Subcutaneous abdominal adipose tissue (tissue), 5 donors: ENCODE results near the gene ZBTB34.

Source experiments
- H3K27ac ChIP-seq: one replicate; pipeline ENCODE4 v1.7.0; 2013; ENCODE audit warnings: low read depth, mild to moderate bottlenecking, inconsistent platforms, low read length, moderate library complexity
- H3K27me3 ChIP-seq, 5 donors: one replicate each; pipeline ENCODE4 v1.7.0; 2013; ENCODE audit warnings: low read length in 5 of 5, inconsistent platforms in 1 of 5; ENCODE audit not compliant: control insufficient read depth in 5 of 5, insufficient read depth in 4 of 5
- H3K36me3 ChIP-seq, 5 donors: one replicate each; pipeline ENCODE4 v1.7.0; 2013; ENCODE audit warnings: low read length in 5 of 5; ENCODE audit not compliant: control insufficient read depth in 5 of 5, insufficient read depth in 5 of 5
- H3K4me1 ChIP-seq, 5 donors: one replicate each; pipeline ENCODE4 v1.7.0; 2013; ENCODE audit warnings: low read length in 5 of 5, mild to moderate bottlenecking in 3 of 5, moderate library complexity in 1 of 5; ENCODE audit not compliant: control insufficient read depth in 5 of 5, insufficient read depth in 5 of 5
- H3K4me3 ChIP-seq, 5 donors: one replicate each; pipeline ENCODE4 v1.7.0; 2013; ENCODE audit warnings: low read length in 5 of 5, low read depth in 1 of 5
- H3K9ac ChIP-seq, 5 donors: one replicate each; pipeline ENCODE4 v1.7.0; 2013; ENCODE audit warnings: low read length in 5 of 5, mild to moderate bottlenecking in 4 of 5, moderate library complexity in 3 of 5
- H3K9me3 ChIP-seq, 5 donors: one replicate each; pipeline ENCODE4 v1.7.0; 2013; ENCODE audit warnings: low read length in 5 of 5; ENCODE audit not compliant: control insufficient read depth in 5 of 5
- donor health status: healthy.
- donor health status: healthy.
- donor health status: healthy.
- donor health status: healthy.
- donor health status: healthy.

Gene ZBTB34

GRCh38 chr9:126907058-126907457 is 46.6 kb downstream of the ZBTB34 start:
- no peak overlapping the region for H3K27ac ChIP-seq
- H3K9me3 ChIP-seq: no peaks in the 10 kb centered on the region
- no peaks in the 10 kb centered on the region for H3K36me3 ChIP-seq
- no peak overlapping the region for H3K9ac ChIP-seq
- H3K4me1 ChIP-seq: no peaks in the 10 kb centered on the region
- H3K4me3 ChIP-seq: no peak overlapping the region
- H3K27me3 ChIP-seq: peaks cover 0 to 4% (median 0%) of the 10 kb centered on the region in 5 donors

DNA sequence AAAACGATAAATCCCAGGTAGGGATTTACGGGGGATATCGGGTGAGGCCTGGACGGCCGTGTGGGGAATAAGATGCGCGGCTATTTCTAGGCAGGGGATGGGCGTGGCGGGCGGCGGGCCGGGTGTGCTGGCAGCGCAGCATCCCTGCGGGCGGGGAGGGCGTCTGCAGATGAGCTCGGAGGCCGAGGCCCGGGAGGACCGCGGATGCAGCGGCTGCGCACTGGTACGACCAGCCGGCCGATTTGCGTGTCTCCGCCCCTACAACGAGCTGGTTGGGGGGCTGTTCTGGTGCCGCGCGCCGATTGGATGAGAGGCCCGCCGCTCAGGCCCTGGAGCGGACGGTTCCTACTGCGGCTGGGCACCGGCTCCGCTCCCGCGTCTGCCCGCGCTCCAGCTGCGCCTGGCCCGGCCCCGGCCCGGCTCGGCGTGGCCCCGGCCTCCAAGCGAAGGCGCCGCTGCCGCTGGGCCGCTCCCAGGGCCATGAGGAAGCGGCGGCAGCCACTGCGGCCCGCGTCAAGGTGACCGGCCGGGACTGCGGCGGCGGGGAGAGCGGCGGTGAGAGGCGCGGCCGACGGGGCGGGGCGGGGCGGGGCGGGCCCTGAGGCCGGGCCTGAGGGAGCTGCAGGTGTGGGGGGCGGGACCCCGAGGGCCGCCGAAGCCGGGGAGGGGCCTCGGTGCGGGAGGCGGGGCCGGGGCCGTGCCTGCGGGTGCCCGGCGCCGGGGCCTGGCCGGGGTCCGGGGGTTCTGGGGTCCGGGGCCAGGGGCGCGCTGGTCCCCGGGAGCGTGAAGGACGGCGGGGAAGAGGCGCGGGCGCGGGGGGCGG is 54.2 kb downstream of the ZBTB34 start, which contains the start of gene RALGPS1:
Gene RALGPS1, plus strand, starts transcription at position 325 of the 823 bp plus-strand sequence. CDS start 47,508 bp downstream, outside the sequence.
- Histone ChIP-seq H3K27me3 (no peaks in the 10 kb centered on the region), H3K4me3 (peak within 1 kb of the TSS in 4 of 5 donors; percentile 42 to 64 (median 56)), H3K36me3 (no peaks in the 10 kb centered on the region), H3K4me1 (peaks cover 0 to 15% (median 9%) of the 10 kb centered on the region in 5 donors), H3K9me3 (no peaks in the 10 kb centered on the region), H3K9ac (peak within 1 kb of the TSS in 1 of 5 donors; percentile 66), H3K27ac (no peak within 1 kb of the TSS)

DNA sequence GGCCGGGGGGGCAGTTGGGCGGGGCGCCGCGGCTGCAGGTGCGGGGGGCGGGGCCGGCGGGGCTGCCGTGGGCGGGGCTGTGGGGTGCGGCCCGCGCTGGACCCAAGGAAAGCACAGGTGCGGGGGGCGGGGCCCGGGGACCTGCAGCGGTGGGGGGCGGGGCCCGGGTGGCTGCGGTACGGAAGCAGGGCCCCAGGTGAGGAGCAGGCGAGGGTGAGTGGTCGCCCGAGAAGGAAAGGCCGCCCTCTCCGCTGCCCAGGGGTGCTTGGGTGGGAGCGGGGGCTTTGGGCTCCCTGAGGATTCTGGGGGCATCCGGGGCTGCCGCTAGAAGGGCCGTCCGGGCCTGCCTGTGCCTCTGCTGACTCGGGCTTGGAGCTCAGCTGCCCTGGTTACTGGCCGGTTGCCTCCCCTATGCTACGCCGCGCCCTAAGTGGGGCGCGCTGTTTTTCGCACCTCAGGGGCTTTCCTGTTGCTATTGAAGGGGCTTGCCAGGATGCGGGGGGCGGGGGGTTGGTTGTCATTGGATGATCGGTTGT is 54.9 kb downstream of the ZBTB34 start:
- no peak overlapping the region for H3K9ac ChIP-seq
- peaks cover 0 to 15% (median 9%) of the 10 kb centered on the region in 5 donors for H3K4me1 ChIP-seq
- no peak overlapping the region for H3K27ac ChIP-seq
- H3K9me3 ChIP-seq: no peaks in the 10 kb centered on the region
- no peaks in the 10 kb centered on the region for H3K27me3 ChIP-seq
- H3K4me3 ChIP-seq: peak overlapping the region in 2 of 5 donors; percentile 38 to 54
- H3K36me3 ChIP-seq: no peaks in the 10 kb centered on the region

DNA sequence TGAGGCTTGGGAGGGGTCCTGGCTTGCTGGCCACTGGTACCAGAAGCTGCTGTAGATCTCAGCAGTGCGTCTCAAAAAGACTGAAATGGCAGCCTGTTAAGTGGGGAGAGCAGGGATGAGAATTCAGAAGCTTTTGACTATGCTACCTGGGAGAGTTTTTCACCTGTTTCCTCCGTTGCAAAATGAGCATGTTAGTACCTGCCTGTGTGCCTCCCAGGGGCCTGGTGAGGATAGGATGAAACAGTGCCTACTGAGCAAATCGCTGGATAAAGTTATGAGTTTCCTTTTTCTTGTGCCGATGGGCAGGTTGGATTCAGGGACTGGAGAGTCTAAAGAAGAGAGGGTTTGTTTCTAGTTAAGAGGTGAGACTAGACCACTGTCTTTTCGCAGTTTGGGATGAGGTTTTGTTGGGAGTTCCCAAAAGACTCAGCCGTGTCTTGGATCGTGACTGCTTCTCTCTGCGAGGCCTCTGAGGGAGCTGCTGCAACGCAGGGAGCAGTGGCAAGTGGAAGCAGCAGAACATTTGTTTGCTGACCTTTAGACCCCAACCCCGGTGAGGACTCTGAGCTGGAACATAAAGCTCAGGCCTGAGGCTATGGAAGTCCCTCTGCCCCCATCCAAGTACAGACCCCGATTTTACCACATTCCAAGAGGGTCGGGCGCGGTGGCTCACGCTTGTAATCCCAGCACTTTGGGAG is 55.6 kb downstream of the ZBTB34 start:
- Histone ChIP-seq H3K36me3 (no peaks in the 10 kb centered on the region), H3K9me3 (no peaks in the 10 kb centered on the region), H3K27ac (no peak overlapping the region), H3K4me3 (peak overlapping the region in 1 of 5 donors; percentile 38), H3K9ac (no peak overlapping the region), H3K4me1 (peaks cover 0 to 15% (median 9%) of the 10 kb centered on the region in 5 donors), H3K27me3 (no peaks in the 10 kb centered on the region)

- peaks cover 0 to 15% (median 9%) of the 10 kb centered on the region in 5 donors for H3K4me1 ChIP-seq
- H3K9me3 ChIP-seq: no peaks in the 10 kb centered on the region
- no peaks in the 10 kb centered on the region for H3K27me3 ChIP-seq
- H3K27ac ChIP-seq: no peak overlapping the region
- H3K9ac ChIP-seq: no peak overlapping the region
- H3K36me3 ChIP-seq: no peaks in the 10 kb centered on the region
- H3K4me3 ChIP-seq: no peak overlapping the region
Measured at GRCh38 chr9:126916909-126917308, 56.5 kb downstream of the ZBTB34 start.

GRCh38 chr9:126919193-126919592 is 58.8 kb downstream of the ZBTB34 start:
- Histone ChIP-seq H3K4me3 (no peak overlapping the region), H3K27me3 (no peaks in the 10 kb centered on the region), H3K27ac (peak overlapping the region; percentile 10), H3K9ac (no peak overlapping the region), H3K4me1 (peaks cover 0 to 12% (median 7%) of the 10 kb centered on the region in 5 donors), H3K9me3 (no peaks in the 10 kb centered on the region), H3K36me3 (no peaks in the 10 kb centered on the region)

GRCh38 chr9:126925876-126926275 is 65.4 kb downstream of the ZBTB34 start:
- H3K4me1 ChIP-seq: no peaks in the 10 kb centered on the region
- no peak overlapping the region for H3K9ac ChIP-seq
- no peaks in the 10 kb centered on the region for H3K9me3 ChIP-seq
- H3K36me3 ChIP-seq: no peaks in the 10 kb centered on the region
- H3K27me3 ChIP-seq: no peaks in the 10 kb centered on the region
- no peak overlapping the region for H3K27ac ChIP-seq
- no peak overlapping the region for H3K4me3 ChIP-seq

DNA sequence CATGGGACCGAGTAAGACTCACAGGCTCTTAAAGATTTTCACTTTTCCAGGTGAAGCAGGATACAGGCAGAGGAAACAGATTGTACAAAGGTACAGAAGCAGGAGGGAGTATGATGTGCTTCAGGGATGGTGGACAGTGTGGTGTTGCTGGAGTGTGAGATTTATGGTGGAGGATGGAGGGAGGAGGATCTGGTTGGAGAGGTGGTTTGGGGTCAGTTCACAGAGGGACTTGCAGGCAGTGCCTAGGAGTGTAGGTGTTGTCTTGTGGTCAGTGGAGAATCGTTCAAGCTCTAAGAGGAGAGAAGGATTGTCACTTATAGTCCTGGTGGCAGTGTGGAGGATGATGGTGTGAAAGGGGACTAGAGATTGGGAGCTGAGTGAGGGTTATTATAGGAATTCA is 65.9 kb downstream of the ZBTB34 start:
- Histone ChIP-seq H3K4me1 (no peaks in the 10 kb centered on the region), H3K4me3 (no peak overlapping the region), H3K36me3 (no peaks in the 10 kb centered on the region), H3K9me3 (no peaks in the 10 kb centered on the region), H3K27ac (no peak overlapping the region), H3K27me3 (no peaks in the 10 kb centered on the region), H3K9ac (no peak overlapping the region)

DNA sequence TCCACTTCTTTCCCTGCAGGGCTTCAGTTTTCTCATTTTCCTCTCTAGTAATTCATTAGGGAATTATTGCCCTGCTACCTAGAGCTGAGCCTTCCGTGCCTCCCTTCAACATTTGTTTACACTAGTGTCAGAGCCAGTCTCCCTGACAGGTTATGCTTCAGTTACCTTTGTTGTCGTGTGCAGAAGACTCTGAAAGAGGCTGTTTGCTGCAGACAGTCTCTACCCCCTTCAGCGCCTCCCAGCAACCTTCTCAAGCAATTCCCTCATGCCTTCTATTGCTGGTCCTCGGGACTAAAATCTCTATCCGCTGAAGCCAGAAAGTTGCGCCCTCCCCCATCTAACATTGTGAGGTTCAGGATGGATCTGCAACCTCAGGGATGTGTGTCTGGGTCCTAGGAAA is 67.0 kb downstream of the ZBTB34 start:
- Histone ChIP-seq H3K27me3 (no peaks in the 10 kb centered on the region), H3K9ac (no peak overlapping the region), H3K4me3 (no peak overlapping the region), H3K27ac (no peak overlapping the region), H3K4me1 (no peaks in the 10 kb centered on the region), H3K36me3 (no peaks in the 10 kb centered on the region), H3K9me3 (no peaks in the 10 kb centered on the region)

GRCh38 chr9:126932871-126933321 is 72.5 kb downstream of the ZBTB34 start:
- Histone ChIP-seq H3K27me3 (peaks cover 0 to 2% (median 0%) of the 10 kb centered on the region in 5 donors), H3K36me3 (no peaks in the 10 kb centered on the region), H3K4me3 (no peak overlapping the region), H3K9me3 (no peaks in the 10 kb centered on the region), H3K9ac (no peak overlapping the region), H3K4me1 (peaks cover 0 to 2% (median 0%) of the 10 kb centered on the region in 5 donors), H3K27ac (no peak overlapping the region)
